Glutamatergic neuron (in vitro differentiated cells): ENCODE measurements around the gene HES1. TPM values are rescaled to one million over a fixed set of nuclear protein-coding genes. Genes with fewer than 3 reads are reported as not detected.

Experiments used
- DNase-seq: peaks from one replicate; pipeline ENCODE4 v3.0.0; 2022
- H3K27ac Mint-ChIP-seq: one replicate; pipeline ENCODE4 v1.8.0; 2020; ENCODE audit warnings: mild to moderate bottlenecking, mixed read lengths, inconsistent platforms; ENCODE audit not compliant: unreplicated experiment
- H3K27me3 Mint-ChIP-seq: one replicate; pipeline ENCODE4 v1.8.0; 2020; ENCODE audit warnings: mild to moderate bottlenecking, moderate library complexity, mixed read lengths, inconsistent platforms; ENCODE audit not compliant: unreplicated experiment
- H3K36me3 Mint-ChIP-seq: one replicate; pipeline ENCODE4 v1.8.0; 2020; ENCODE audit warnings: mild to moderate bottlenecking, mixed read lengths, inconsistent platforms; ENCODE audit not compliant: unreplicated experiment
- H3K4me1 Mint-ChIP-seq: one replicate; pipeline ENCODE4 v1.8.0; 2020; ENCODE audit warnings: mild to moderate bottlenecking, low read depth, mixed read lengths, inconsistent platforms; ENCODE audit not compliant: unreplicated experiment
- H3K4me3 Mint-ChIP-seq: one replicate; pipeline ENCODE4 v1.8.0; 2020; ENCODE audit warnings: mild to moderate bottlenecking, mixed read lengths, inconsistent platforms; ENCODE audit not compliant: unreplicated experiment
- H3K9me3 Mint-ChIP-seq: one replicate; pipeline ENCODE4 v1.8.0; 2020; ENCODE audit warnings: mild to moderate bottlenecking, moderate library complexity, mixed read lengths, inconsistent platforms; ENCODE audit not compliant: unreplicated experiment
- CTCF ChIP-seq: fragments of 200-600 bp; sonication (generic); IDR thresholded peaks from one replicate; pipeline ENCODE4 v1.5.0; 2021; ENCODE audit not compliant: partially characterized antibody, unreplicated experiment
- total RNA-seq: library from RNA; stranded (reverse); fragmentation: NEBNext Ultra II Directional; extraction: Animal tissue kit (Norgen Biotek cat#: 25700); gene quantifications from one replicate; pipeline ENCODE4 v1.2.1, GENCODE V29; 2021; ENCODE audit not compliant: unreplicated experiment

Gene HES1
- total RNA-seq, 1 donor from 2014 or later = 0.34 TPM

- no peak overlapping the region for H3K4me3 Mint-ChIP-seq
Observed at GRCh38 chr3:194180570-194180969, 44.6 kb downstream of the HES1 start.

GRCh38 chr3:194181612-194182529 lies 45.9 kb downstream of the HES1 start:
- DNase-seq = no peak
- TF ChIP-seq CTCF = no peak
- Mint-ChIP-seq H3K36me3 (no peaks in the 10 kb centered on the region), H3K9me3 (no peaks in the 10 kb centered on the region), H3K4me1 (peaks cover 6% of the 10 kb centered on the region), H3K4me3 (no peak overlapping the region), H3K27ac (no peak overlapping the region), H3K27me3 (no peaks in the 10 kb centered on the region)

More at GRCh38 chr3:194180570-194180969, 44.6 kb downstream of the HES1 start:
- DNase-seq = no peak
- Mint-ChIP-seq H3K9me3 (no peaks in the 10 kb centered on the region), H3K4me1 (peaks cover 10% of the 10 kb centered on the region), H3K36me3 (no peaks in the 10 kb centered on the region), H3K27ac (no peak overlapping the region), H3K27me3 (no peaks in the 10 kb centered on the region)
- no peak for TF ChIP-seq CTCF

- DNase-seq = no peak
- no peak overlapping the region for H3K4me3 Mint-ChIP-seq
- no peak for TF ChIP-seq CTCF
- peaks cover 8% of the 10 kb centered on the region for H3K4me1 Mint-ChIP-seq
- no peak overlapping the region for H3K27ac Mint-ChIP-seq
- no peaks in the 10 kb centered on the region for H3K36me3 Mint-ChIP-seq
- no peaks in the 10 kb centered on the region for H3K27me3 Mint-ChIP-seq
- no peaks in the 10 kb centered on the region for H3K9me3 Mint-ChIP-seq
Observed at GRCh38 chr3:194183271-194183670, 47.3 kb downstream of the HES1 start.

- H3K4me3 Mint-ChIP-seq = no peak overlapping the region
- H3K27me3 Mint-ChIP-seq = no peaks in the 10 kb centered on the region
- no peak for TF ChIP-seq CTCF
- H3K4me1 Mint-ChIP-seq = peaks cover 8% of the 10 kb centered on the region
- H3K27ac Mint-ChIP-seq = no peak overlapping the region
- no peak for DNase-seq
- no peaks in the 10 kb centered on the region for H3K36me3 Mint-ChIP-seq
- H3K9me3 Mint-ChIP-seq = no peaks in the 10 kb centered on the region
Observed at GRCh38 chr3:194184265-194184751, 48.4 kb downstream of the HES1 start.

GRCh38 chr3:194184801-194185200 lies 48.9 kb downstream of the HES1 start:
- Mint-ChIP-seq H3K36me3 (no peaks in the 10 kb centered on the region), H3K27me3 (no peaks in the 10 kb centered on the region), H3K27ac (no peak overlapping the region)

More at GRCh38 chr3:194184801-194185200, 48.9 kb downstream of the HES1 start:
- H3K4me3 Mint-ChIP-seq = no peak overlapping the region
- no peak for TF ChIP-seq CTCF
- DNase-seq = no peak
- no peaks in the 10 kb centered on the region for H3K9me3 Mint-ChIP-seq
- H3K4me1 Mint-ChIP-seq = peaks cover 4% of the 10 kb centered on the region
